ENCODE results near the gene SPEN. TPM values are rescaled to one million over a fixed set of nuclear protein-coding genes. Genes with fewer than 3 reads are reported as not detected.

SPEN gene
- total and polyA plus RNA-seq, 9 of the 15 experiments (the other 6 are each of a cell fraction or from before 2014, with no cell fraction given): 5.7 to 87.5 (median 27.2) TPM

GRCh38 chr1:15847100-15847892 lies at the start of gene SPEN (continued):
- TF ChIP-seq ID3 (CRISPR knock-in tag; IDR thresholded peaks at IDR 0.05) (no peak), ID3 (tag; IDR thresholded peaks at IDR 0.05) (peak; percentile 36; the same call in 1 of the 2 replicates), ZNF133 (CRISPR knock-in tag; IDR thresholded peaks at IDR 0.05) (no peak), SMARCC2 (IDR thresholded peaks at IDR 0.05; ENCODE audit: low read depth) (no peak), EHMT2 (IDR thresholded peaks at IDR 0.05) (no peak), AFF4 (CRISPR knock-in tag; IDR thresholded peaks at IDR 0.05) (no peak), ZBTB2 (IDR thresholded peaks at IDR 0.05) (peak; percentile 89), SMARCA5 (IDR thresholded peaks at IDR 0.05) (no peak), CEBPG (CRISPR knock-in tag; IDR thresholded peaks at IDR 0.05) (0 out of 2 replicates have a peak, but pooled peaks have one; percentile 46), CEBPG (tag; conservative IDR thresholded peaks at IDR 0.05 in 1 of 2, IDR thresholded peaks at IDR 0.05 in 1 of 2) (peak in 1 of 2 experiments; percentile 43; a peak in 1 of 4 replicates), LARP7 (IDR thresholded peaks at IDR 0.05) (peak; percentile 12; the same call in 1 of the 2 replicates), ZNF436 (CRISPR knock-in tag; IDR thresholded peaks at IDR 0.05) (0 out of 2 replicates have a peak, but pooled peaks have one; percentile 12), RBM39 (optimal IDR thresholded peaks at IDR 0.05; ENCODE audit: low read depth, low read length) (no peak), NUFIP1 (IDR thresholded peaks at IDR 0.05; ENCODE audit: partially characterized antibody) (no peak), ZNF445 (CRISPR knock-in tag; IDR thresholded peaks at IDR 0.05; ENCODE audit: low read depth) (no peak), RCOR1 (IDR thresholded peaks at IDR 0.05; ENCODE audit: borderline replicate concordance in 1 of 2, low read depth in 2 of 2, low read length in 2 of 2) (peak in 1 of 2 experiments; percentile 70; a peak in 2 of 4 replicates), ILK (tag; IDR thresholded peaks at IDR 0.05; ENCODE audit: borderline replicate concordance, low read depth) (no peak), ATF4 (CRISPR knock-in tag; IDR thresholded peaks at IDR 0.05) (peak; percentile 53; the same call in 1 of the 2 replicates), ZNF764 (CRISPR knock-in tag; IDR thresholded peaks at IDR 0.05; ENCODE audit: low read depth) (no peak), CBFA2T2 (conservative IDR thresholded peaks at IDR 0.05) (no peak), ZNF707 (CRISPR knock-in tag; conservative IDR thresholded peaks at IDR 0.05) (peak; percentile 51; the same call in 1 of the 2 replicates)

All from K562 (cell line).